HG03432 (cell line): ENCODE data around the gene SGCG.

ENCODE experiments used
- ATAC-seq: cut with Tn5 transposase; IDR thresholded peaks from one replicate; pipeline ENCODE4 v1.9.1; 2021; ENCODE audit warnings: mild to moderate bottlenecking, moderate library complexity; ENCODE audit not compliant: unreplicated experiment

SGCG gene

GRCh38 chr13:23323946-23324709 is 143.3 kb downstream of the SGCG start:
- ATAC-seq = no peak

GRCh38 chr13:23325191-23325590 is 144.4 kb downstream of the SGCG start:
- peak; percentile 42 for ATAC-seq

- ATAC-seq = no peak
These were observed 149.6 kb downstream of the SGCG start for GRCh38 chr13:23330356-23330755.

GRCh38 chr13:23339225-23339624 is 158.4 kb downstream of the SGCG start:
- no peak for ATAC-seq

- no peak for ATAC-seq
These were observed 164.3 kb downstream of the SGCG start for GRCh38 chr13:23344931-23345595.

GRCh38 chr13:23347601-23348000 is 166.8 kb downstream of the SGCG start:
- no peak for ATAC-seq

- ATAC-seq = no peak
These were observed 167.7 kb downstream of the SGCG start for GRCh38 chr13:23348262-23349127.

GRCh38 chr13:23349161-23349897 is 168.6 kb downstream of the SGCG start:
- ATAC-seq = no peak

- ATAC-seq = no peak
These were observed 169.2 kb downstream of the SGCG start for GRCh38 chr13:23350009-23350408.

- ATAC-seq = no peak
These were observed 171.4 kb downstream of the SGCG start for GRCh38 chr13:23352161-23352560.

- ATAC-seq = no peak
These were observed 173.7 kb downstream of the SGCG start for GRCh38 chr13:23354520-23354919.

- no peak for ATAC-seq
These were observed 175.6 kb downstream of the SGCG start for GRCh38 chr13:23356368-23356767.

- ATAC-seq = no peak
These were observed 176.6 kb downstream of the SGCG start for GRCh38 chr13:23357349-23357748.

- ATAC-seq = no peak
These were observed 179.1 kb downstream of the SGCG start for GRCh38 chr13:23359882-23360281.

GRCh38 chr13:23365652-23366051 is 184.9 kb downstream of the SGCG start:
- no peak for ATAC-seq

GRCh38 chr13:23367907-23368306 is 187.1 kb downstream of the SGCG start:
- ATAC-seq = no peak

- no peak for ATAC-seq
These were observed 191.6 kb downstream of the SGCG start for GRCh38 chr13:23372264-23372906.
